CD14-positive monocyte (primary cell): ENCODE measurements around the gene UBE2U. TPM values are rescaled to one million over a fixed set of nuclear protein-coding genes. Genes with fewer than 3 reads are reported as not detected.

Source experiments
- DNase-seq, 3 donors: peaks; one replicate each; pipeline ENCODE4 v3.0.0-alpha.2; 2011 to 2022
- H2AFZ ChIP-seq: 2 replicates; pipeline ENCODE4 v1.6.0; 2012; ENCODE audit warnings: mild to moderate bottlenecking, low read depth, low read length, inconsistent platforms; ENCODE audit not compliant: insufficient read depth, poor library complexity, severe bottlenecking
- H3K27ac ChIP-seq, 2 donors: 1 replicate in 1 of 2; 2 replicates in 1 of 2; pipeline ENCODE4 v1.5.1; 2012 to 2013; ENCODE audit warnings: low read length in 2 of 2, control low read depth in 1 of 2, inconsistent platforms in 1 of 2, low read depth in 1 of 2, mild to moderate bottlenecking in 1 of 2
- H3K27me3 ChIP-seq, 2 donors: one replicate each; pipeline versions ENCODE4 v1.6.0 to v1.6.1; 2011 to 2013; ENCODE audit warnings: low read length in 2 of 2; ENCODE audit not compliant: control insufficient read depth in 2 of 2, insufficient read depth in 2 of 2
- H3K36me3 ChIP-seq, 2 donors: replicated peaks in 1 of 2; 1 replicate in 1 of 2; 2 replicates in 1 of 2; pipeline versions ENCODE4 v1.5.1 to v1.6.1; 2012 to 2013; ENCODE audit warnings: low read length in 2 of 2, control low read depth in 1 of 2, inconsistent platforms in 1 of 2, mild to moderate bottlenecking in 1 of 2; ENCODE audit not compliant: insufficient read depth in 2 of 2, control insufficient read depth in 1 of 2
- H3K4me1 ChIP-seq, 2 donors: 1 replicate in 1 of 2; 2 replicates in 1 of 2; pipeline versions ENCODE4 v1.5.1 to v1.6.1; 2012 to 2013; ENCODE audit warnings: low read length in 2 of 2, control low read depth in 1 of 2, inconsistent platforms in 1 of 2, mild to moderate bottlenecking in 1 of 2, moderate library complexity in 1 of 2; ENCODE audit not compliant: insufficient read depth in 2 of 2, control insufficient read depth in 1 of 2
- H3K4me2 ChIP-seq: replicated peaks from 2 replicates; pipeline ENCODE3; 2012; ENCODE audit warnings: low read length, moderate library complexity, mild to moderate bottlenecking; ENCODE audit not compliant: poor library complexity, severe bottlenecking; ENCODE audit errors: extremely low read depth
- H3K4me3 ChIP-seq, 3 experiments: fragments of 200-600 bp in 1 of 3; sonication (generic) in 1 of 3; replicated peaks in 1 of 3; 1 replicate in 2 of 3; 2 replicates in 1 of 3; pipeline ENCODE4 v1.5.1; 2011 to 2013; ENCODE audit warnings: low read length in 3 of 3, mild to moderate bottlenecking in 3 of 3, control low read depth in 2 of 3, low read depth in 2 of 3, inconsistent platforms in 1 of 3, moderate library complexity in 1 of 3
- H3K79me2 ChIP-seq: 2 replicates; pipeline ENCODE4 v1.6.0; 2012; ENCODE audit warnings: mild to moderate bottlenecking, control low read depth, inconsistent platforms, low read length, moderate library complexity; ENCODE audit not compliant: insufficient read depth
- H3K9ac ChIP-seq: 2 replicates; pipeline ENCODE4 v1.6.0; 2017; ENCODE audit warnings: low read length, mild to moderate bottlenecking; ENCODE audit not compliant: insufficient read depth, poor library complexity, severe bottlenecking
- H3K9me3 ChIP-seq, 2 donors: replicated peaks in 1 of 2; 1 replicate in 1 of 2; 2 replicates in 1 of 2; pipeline versions ENCODE4 v1.5.1 to v1.6.1; 2012 to 2013; ENCODE audit warnings: low read length in 2 of 2, control low read depth in 1 of 2; ENCODE audit not compliant: control insufficient read depth in 1 of 2, insufficient read depth in 1 of 2
- H4K20me1 ChIP-seq: 2 replicates; pipeline ENCODE4 v1.6.0; 2012; ENCODE audit warnings: mild to moderate bottlenecking, low read length, control low read depth, moderate library complexity; ENCODE audit not compliant: insufficient read depth
- H3K27ac Mint-ChIP-seq, 7 donors: one replicate each; pipeline ENCODE4 v1.8.0; 2020; ENCODE audit warnings: mild to moderate bottlenecking in 7 of 7, mixed read lengths in 7 of 7, moderate library complexity in 6 of 7, inconsistent platforms in 2 of 7
- H3K27me3 Mint-ChIP-seq, 3 donors: one replicate each; pipeline ENCODE4 v1.8.0; 2021 to 2022; ENCODE audit warnings: low read depth in 3 of 3, mild to moderate bottlenecking in 3 of 3, mixed read lengths in 3 of 3, moderate library complexity in 3 of 3, inconsistent platforms in 1 of 3
- H3K36me3 Mint-ChIP-seq, 2 donors: one replicate each; pipeline ENCODE4 v1.8.0; 2020; ENCODE audit warnings: mixed read lengths in 2 of 2, inconsistent platforms in 1 of 2, mild to moderate bottlenecking in 1 of 2
- H3K4me1 Mint-ChIP-seq: one replicate; pipeline ENCODE4 v1.8.0; 2020; ENCODE audit warnings: mild to moderate bottlenecking, mixed read lengths
- H3K4me3 Mint-ChIP-seq, 2 donors: one replicate each; pipeline ENCODE4 v1.8.0; 2020; ENCODE audit warnings: mild to moderate bottlenecking in 2 of 2, mixed read lengths in 2 of 2, moderate library complexity in 1 of 2
- H3K9me3 Mint-ChIP-seq, 7 donors: one replicate each; pipeline ENCODE4 v1.8.0; 2020 to 2022; ENCODE audit warnings: mixed read lengths in 7 of 7, mild to moderate bottlenecking in 6 of 7, moderate library complexity in 6 of 7, inconsistent platforms in 2 of 7
- CTCF ChIP-seq: fragments of 200-600 bp; IDR thresholded peaks from one replicate; pipeline ENCODE4 v1.8.0; 2022; ENCODE audit warnings: antibody characterized with exemption, mild to moderate bottlenecking
- WGBS: methylation state at CpG from one replicate; pipeline ENCODE4 v1.1.5; 2013; ENCODE audit warnings: missing lambda C conversion rate; ENCODE audit not compliant: insufficient coverage; 5-methylcytosine and 5-hydroxymethylcytosine counted together
- intact Hi-C, 2 donors: fragments of 100-400 bp; cut with micrococcal nuclease; formaldehyde crosslinking; loops; one replicate each; pipeline versions ENCODE4 v1.15.0 to v1.15.1; 2023
- polyA plus RNA-seq, 3 donors: library from polyadenylated mRNA; depleted of rRNA in 1 of 3; unstranded in 2 of 3; stranded (reverse) in 1 of 3; fragments of 300-500 nt in 2 of 3; fragments of >200 nt in 1 of 3; fragmentation: Illumina TruSeq in 2 of 3; gene quantifications; 1 replicate in 2 of 3; 2 replicates in 1 of 3; pipeline ENCODE4 v1.2.3, GENCODE V29; 2012 to 2021

The UBE2U gene
- polyA plus RNA-seq, 3 donors, result not detected

GRCh38 chr1:64312431-64312830 is 109.0 kb downstream of the UBE2U start:
- H3K4me3 ChIP-seq, result no peak overlapping the region
- Mint-ChIP-seq H3K4me1 (peaks cover 11% of the 10 kb centered on the region), H3K4me3 (no peak overlapping the region), H3K27me3 (peaks cover 0 to 3% (median 2%) of the 10 kb centered on the region in 3 donors), H3K36me3 (no peaks in the 10 kb centered on the region), H3K9me3 (peaks cover 0 to 1% (median 0%) of the 10 kb centered on the region in 7 donors), H3K27ac (no peak overlapping the region)
- no peak overlapping the region for H3K9ac ChIP-seq
- H2AFZ ChIP-seq, result no peak overlapping the region
- no peak overlapping the region for H3K4me2 ChIP-seq
- 100% methylated on average over 3 of the region's 4 CpGs for WGBS
- intact Hi-C loops, result no loop called here
- no peaks in the 10 kb centered on the region for H3K27me3 ChIP-seq
- no peak for DNase-seq
- no peaks in the 10 kb centered on the region for H3K9me3 ChIP-seq
- TF ChIP-seq CTCF, result no peak
- H3K4me1 ChIP-seq, result no peaks in the 10 kb centered on the region
- no peaks in the 10 kb centered on the region for H4K20me1 ChIP-seq
- no peak overlapping the region for H3K27ac ChIP-seq
- no peaks in the 10 kb centered on the region for H3K36me3 ChIP-seq
- H3K79me2 ChIP-seq, result no peaks in the 10 kb centered on the region

GRCh38 chr1:64315402-64315801 is 112.0 kb downstream of the UBE2U start:
- H3K36me3 ChIP-seq, result no peaks in the 10 kb centered on the region
- no peak for DNase-seq
- no peaks in the 10 kb centered on the region for H3K79me2 ChIP-seq
- Mint-ChIP-seq H3K9me3 (peaks cover 0 to 1% (median 0%) of the 10 kb centered on the region in 7 donors), H3K36me3 (no peaks in the 10 kb centered on the region), H3K4me1 (peaks cover 6% of the 10 kb centered on the region), H3K27ac (no peak overlapping the region), H3K27me3 (peaks cover 0 to 3% (median 2%) of the 10 kb centered on the region in 3 donors), H3K4me3 (no peak overlapping the region)
- intact Hi-C loops, result no loop called here
- H3K4me2 ChIP-seq, result no peak overlapping the region
- no peak overlapping the region for H3K27ac ChIP-seq
- H3K4me1 ChIP-seq, result peaks cover 5 to 6% of the 10 kb centered on the region in 2 donors
- H4K20me1 ChIP-seq, result no peaks in the 10 kb centered on the region
- H2AFZ ChIP-seq, result no peak overlapping the region
- no peak overlapping the region for H3K4me3 ChIP-seq
- TF ChIP-seq CTCF, result no peak
- H3K9ac ChIP-seq, result no peak overlapping the region
- no peaks in the 10 kb centered on the region for H3K9me3 ChIP-seq
- H3K27me3 ChIP-seq, result no peaks in the 10 kb centered on the region
- 90% methylated on average over 2 of the region's 5 CpGs for WGBS
